Lung (tissue), 12 donors: ENCODE results near the gene ATP9A. TPM values are rescaled to one million over a fixed set of nuclear protein-coding genes. Genes with fewer than 3 reads are reported as not detected.

ENCODE experiments used
- ATAC-seq: fragments of 200-7000 bp; cut with Tn5 transposase; one replicate; pipeline ENCODE4 v1.9.1; 2020; ENCODE audit warnings: moderate number of reproducible peaks; ENCODE audit not compliant: insufficient read depth, low FRiP score
- DNase-seq, 3 donors: peaks; one replicate each; pipeline ENCODE4 v3.0.0-alpha.2; 2013 to 2017
- H3K27ac ChIP-seq, 2 donors: one replicate each; pipeline ENCODE4 v1.5.1; 2013; ENCODE audit warnings: mild to moderate bottlenecking in 2 of 2, moderate library complexity in 2 of 2, control low read depth in 1 of 2, inconsistent platforms in 1 of 2, low read depth in 1 of 2, low read length in 1 of 2
- H3K27me3 ChIP-seq, 3 donors: one replicate each; pipeline ENCODE4 v1.5.1; 2013; ENCODE audit warnings: low read length in 2 of 3; ENCODE audit not compliant: control insufficient read depth in 3 of 3, insufficient read depth in 3 of 3
- H3K36me3 ChIP-seq, 4 donors: one replicate each; pipeline ENCODE4 v1.5.1; 2013; ENCODE audit warnings: low read length in 4 of 4, mild to moderate bottlenecking in 1 of 4, moderate library complexity in 1 of 4; ENCODE audit not compliant: control insufficient read depth in 4 of 4, insufficient read depth in 4 of 4
- H3K4me1 ChIP-seq, 5 donors: one replicate each; pipeline ENCODE4 v1.5.1; 2013; ENCODE audit warnings: low read length in 5 of 5, mild to moderate bottlenecking in 2 of 5, moderate library complexity in 1 of 5; ENCODE audit not compliant: control insufficient read depth in 5 of 5, insufficient read depth in 5 of 5
- H3K4me3 ChIP-seq: one replicate; pipeline ENCODE4 v1.5.1; 2013; ENCODE audit warnings: mild to moderate bottlenecking, control low read depth, moderate library complexity
- H3K9ac ChIP-seq, 2 donors: one replicate each; pipeline ENCODE4 v1.5.1; 2013; ENCODE audit warnings: low read length in 2 of 2, control low read depth in 1 of 2; ENCODE audit not compliant: insufficient read depth in 1 of 2
- H3K9me3 ChIP-seq, 4 donors: one replicate each; pipeline ENCODE4 v1.5.1; 2013; ENCODE audit warnings: low read length in 3 of 4, mild to moderate bottlenecking in 1 of 4, moderate library complexity in 1 of 4; ENCODE audit not compliant: control insufficient read depth in 4 of 4, insufficient read depth in 3 of 4
- WGBS, 2 donors: extraction: QIAGEN DNeasy Blood & Tissue Kit; methylation state at CpG; one replicate each; pipeline ENCODE4 v1.1.7; 2013; 5-methylcytosine and 5-hydroxymethylcytosine counted together
- polyA plus RNA-seq, 2 donors: library from polyadenylated mRNA; stranded (reverse); fragments of 200-250 nt; gene quantifications; one replicate each; pipeline ENCODE4 v1.2.1, GENCODE V29; 2013
- total RNA-seq, 2 donors: library from RNA; depleted of rRNA in 1 of 2; stranded (reverse); fragments of >200 nt in 1 of 2; gene quantifications; one replicate each; pipeline ENCODE4 v1.2.1, GENCODE V29; 2014 to 2021
- TF ChIP-seq, protein P1 (sequence below): IDR thresholded peaks from 2 replicates; pipeline ENCODE4 v1.5.1; 2012; ENCODE audit warnings: mild to moderate bottlenecking; ENCODE audit errors: control extremely low read depth, extremely low read depth
- donor health status: control.
- donor health status: control.
- donor health status: Bipolar disorder and iron deficiency.
- donor health status: healthy.
- donor health status: DM: yes; HTN: yes; CAD: no.

ATP9A gene
- total and polyA plus RNA-seq, 4 donors, result 3.3 to 43.6 (median 14.9) TPM

DNA sequence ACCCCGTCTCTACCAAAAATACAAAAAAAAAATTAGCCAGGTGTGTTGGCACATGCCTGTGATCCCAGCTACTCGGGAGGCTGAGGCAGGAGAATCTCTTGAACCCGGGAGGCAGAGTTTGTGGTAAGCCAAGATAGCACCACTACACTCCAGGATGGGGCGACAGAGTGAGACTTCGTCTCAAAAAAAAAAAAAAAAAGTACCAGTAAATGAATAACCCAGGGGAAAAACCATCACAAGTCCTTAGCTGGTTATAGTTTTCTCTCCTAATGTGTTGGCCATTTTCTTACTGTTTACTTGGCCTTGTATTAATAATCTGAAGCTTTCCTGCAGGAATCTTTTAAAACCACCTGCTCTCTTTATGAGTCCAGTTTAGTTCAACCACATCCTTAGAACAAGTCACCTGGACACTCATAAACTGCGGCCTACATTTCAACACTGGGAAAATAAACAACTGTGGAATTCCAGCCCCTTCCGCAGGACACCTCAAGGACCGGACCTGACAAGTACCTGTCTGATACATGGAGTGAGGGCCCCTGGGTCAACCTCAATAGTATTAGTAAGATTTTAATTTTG is 102.6 kb downstream of the ATP9A start:
- H3K9me3 ChIP-seq, result no peaks in the 10 kb centered on the region
- H3K4me1 ChIP-seq, result peaks cover 0 to 3% (median 0%) of the 10 kb centered on the region in 5 donors
- no peak overlapping the region for H3K9ac ChIP-seq
- TF ChIP-seq, protein P1, sequence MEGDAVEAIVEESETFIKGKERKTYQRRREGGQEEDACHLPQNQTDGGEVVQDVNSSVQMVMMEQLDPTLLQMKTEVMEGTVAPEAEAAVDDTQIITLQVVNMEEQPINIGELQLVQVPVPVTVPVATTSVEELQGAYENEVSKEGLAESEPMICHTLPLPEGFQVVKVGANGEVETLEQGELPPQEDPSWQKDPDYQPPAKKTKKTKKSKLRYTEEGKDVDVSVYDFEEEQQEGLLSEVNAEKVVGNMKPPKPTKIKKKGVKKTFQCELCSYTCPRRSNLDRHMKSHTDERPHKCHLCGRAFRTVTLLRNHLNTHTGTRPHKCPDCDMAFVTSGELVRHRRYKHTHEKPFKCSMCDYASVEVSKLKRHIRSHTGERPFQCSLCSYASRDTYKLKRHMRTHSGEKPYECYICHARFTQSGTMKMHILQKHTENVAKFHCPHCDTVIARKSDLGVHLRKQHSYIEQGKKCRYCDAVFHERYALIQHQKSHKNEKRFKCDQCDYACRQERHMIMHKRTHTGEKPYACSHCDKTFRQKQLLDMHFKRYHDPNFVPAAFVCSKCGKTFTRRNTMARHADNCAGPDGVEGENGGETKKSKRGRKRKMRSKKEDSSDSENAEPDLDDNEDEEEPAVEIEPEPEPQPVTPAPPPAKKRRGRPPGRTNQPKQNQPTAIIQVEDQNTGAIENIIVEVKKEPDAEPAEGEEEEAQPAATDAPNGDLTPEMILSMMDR, result no peak
- peaks cover 5 to 25% (median 14%) of the 10 kb centered on the region in 4 donors for H3K36me3 ChIP-seq
- 70 to 89% methylated on average over 8 of the region's 8 CpGs for WGBS, 2 donors
- H3K4me3 ChIP-seq, result no peak overlapping the region
- DNase-seq (no peak), ATAC-seq (peak; percentile 27)
- no peak overlapping the region for H3K27ac ChIP-seq
- H3K27me3 ChIP-seq, result no peaks in the 10 kb centered on the region

DNA sequence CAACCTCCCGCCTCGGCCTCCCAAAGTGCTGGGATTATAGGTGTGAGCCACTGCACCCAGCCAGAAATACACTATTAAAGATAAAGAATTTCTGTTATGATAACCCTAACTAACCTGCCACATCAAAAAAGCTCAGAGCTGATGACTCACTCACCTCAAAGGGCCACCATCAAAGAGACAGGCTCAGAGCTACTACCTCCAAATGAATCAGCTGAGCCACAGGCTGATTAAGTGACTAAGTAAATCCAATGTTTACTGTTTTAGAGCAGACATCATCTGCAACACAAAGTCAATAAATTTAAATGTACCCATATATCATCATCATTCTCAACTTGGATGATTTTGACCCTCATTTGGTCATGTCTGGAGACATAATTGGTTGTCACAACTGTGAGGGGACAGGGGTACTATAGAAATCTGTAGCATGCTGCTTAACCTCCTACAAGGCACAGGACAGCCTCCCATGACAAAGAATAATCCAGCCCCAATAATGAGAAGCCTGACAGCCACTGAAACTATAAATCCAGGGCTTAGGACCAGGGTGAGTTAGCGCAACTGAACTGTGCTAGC is 106.5 kb downstream of the ATP9A start:
- DNase-seq, result no peak
- peaks cover 0 to 3% (median 0%) of the 10 kb centered on the region in 5 donors for H3K4me1 ChIP-seq
- no peaks in the 10 kb centered on the region for H3K27me3 ChIP-seq
- no peak overlapping the region for H3K9ac ChIP-seq
- H3K4me3 ChIP-seq, result no peak overlapping the region
- TF ChIP-seq, protein P1, result no peak
- ATAC-seq, result no peak
- WGBS, 2 donors, result 97% methylated on average over 3 of the region's 3 CpGs
- H3K27ac ChIP-seq, result no peak overlapping the region
- H3K9me3 ChIP-seq, result no peaks in the 10 kb centered on the region
- peaks cover 0 to 9% (median 5%) of the 10 kb centered on the region in 4 donors for H3K36me3 ChIP-seq

DNA sequence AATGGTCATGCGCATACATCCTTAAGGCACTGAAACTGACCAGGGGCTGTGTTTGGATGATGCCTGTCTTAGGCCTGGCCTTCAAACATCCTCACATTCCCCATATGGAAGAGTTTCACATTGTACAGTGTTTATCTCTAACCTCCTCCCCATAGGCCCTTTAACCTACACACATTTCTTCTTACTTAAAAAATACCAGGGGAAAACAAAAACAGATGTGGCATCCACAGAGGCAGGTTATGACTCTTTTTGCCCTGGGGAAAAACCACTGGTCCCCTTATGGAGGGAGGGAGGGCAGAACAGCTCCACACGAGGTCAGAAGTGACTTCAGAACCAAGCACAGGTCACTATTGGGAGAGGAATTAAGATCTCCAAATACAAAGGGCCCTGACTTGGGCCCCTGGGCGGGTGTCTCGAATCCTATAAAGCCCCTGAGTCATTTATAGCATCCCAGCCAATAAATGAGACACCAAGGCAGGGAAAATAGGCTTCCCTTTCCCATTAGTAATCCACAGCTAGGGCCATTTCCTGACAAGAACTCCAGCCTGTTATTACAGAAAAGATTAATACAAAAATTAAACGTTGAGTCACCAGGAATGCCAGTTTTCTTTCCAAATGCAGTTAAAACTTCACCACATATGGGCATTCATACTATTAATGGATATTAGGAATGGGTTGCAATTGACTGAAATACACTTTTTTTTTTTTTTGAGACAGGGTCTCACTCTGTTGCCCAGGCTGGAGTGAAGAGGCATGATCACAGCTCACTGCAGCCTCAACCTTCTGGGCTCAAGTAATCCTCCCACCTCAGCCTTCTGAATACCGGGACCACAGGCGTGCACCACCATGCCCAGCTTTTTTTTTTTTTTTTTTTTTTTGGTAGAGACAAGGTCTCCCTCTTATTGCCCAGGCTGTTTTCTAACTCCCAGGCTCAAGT is 107.2 kb downstream of the ATP9A start:
- H3K4me3 ChIP-seq, result no peak overlapping the region
- peaks cover 0 to 11% (median 4%) of the 10 kb centered on the region in 4 donors for H3K36me3 ChIP-seq
- H3K27ac ChIP-seq, result no peak overlapping the region
- DNase-seq, result no peak
- TF ChIP-seq, protein P1, result no peak
- no peaks in the 10 kb centered on the region for H3K27me3 ChIP-seq
- WGBS, 2 donors, result 84 to 89% methylated on average over 7 of the region's 7 CpGs
- no peaks in the 10 kb centered on the region for H3K9me3 ChIP-seq
- ATAC-seq, result no peak
- no peak overlapping the region for H3K9ac ChIP-seq
- peaks cover 0 to 3% (median 0%) of the 10 kb centered on the region in 5 donors for H3K4me1 ChIP-seq
